HG03521 (cell line): Measurements from ENCODE around the gene STARD3.

ENCODE experiments used
- ATAC-seq: cut with Tn5 transposase; IDR thresholded peaks from one replicate; pipeline ENCODE4 v1.9.1; 2021; ENCODE audit warnings: mild to moderate bottlenecking, moderate library complexity; ENCODE audit not compliant: unreplicated experiment

Gene STARD3

GRCh38 chr17:39618956-39619785, 17.8 kb upstream of the STARD3 start:
- ATAC-seq: no peak

GRCh38 chr17:39619786-39620101, 17.2 kb upstream of the STARD3 start:
- ATAC-seq: no peak

- ATAC-seq: no peak
Observed at GRCh38 chr17:39621523-39622379, 15.2 kb upstream of the STARD3 start.

GRCh38 chr17:39622380-39623006, 14.5 kb upstream of the STARD3 start:
- no peak for ATAC-seq

GRCh38 chr17:39623356-39623950, 13.5 kb upstream of the STARD3 start:
- no peak for ATAC-seq

- no peak for ATAC-seq
Observed at GRCh38 chr17:39624313-39624712, 12.6 kb upstream of the STARD3 start.

- no peak for ATAC-seq
Observed at GRCh38 chr17:39625198-39625785, 11.7 kb upstream of the STARD3 start.

- no peak for ATAC-seq
Observed at GRCh38 chr17:39626171-39627046, 10.5 kb upstream of the STARD3 start, which contains the start of gene PPP1R1B. TSS of gene PPP1R1B (plus strand) at chr17:39626952. CDS start at chr17:39627393, 441 bp downstream.

- ATAC-seq: no peak
Observed at GRCh38 chr17:39627047-39627711, 9.8 kb upstream of the STARD3 start.

GRCh38 chr17:39627712-39628516, 9.0 kb upstream of the STARD3 start:
- no peak for ATAC-seq

- ATAC-seq: no peak
Observed at GRCh38 chr17:39628655-39629493, 8.1 kb upstream of the STARD3 start.

- ATAC-seq: no peak
Observed at GRCh38 chr17:39629494-39629880, 7.5 kb upstream of the STARD3 start.

- ATAC-seq: no peak
Observed at GRCh38 chr17:39629898-39630297, 7.0 kb upstream of the STARD3 start.

- no peak for ATAC-seq
Observed at GRCh38 chr17:39631403-39631802, 5.5 kb upstream of the STARD3 start.

- ATAC-seq: no peak
Observed at GRCh38 chr17:39632153-39632941, 4.6 kb upstream of the STARD3 start.

- no peak for ATAC-seq
Observed at GRCh38 chr17:39633570-39634183, 3.3 kb upstream of the STARD3 start.
